ENCODE data around the gene CCDC188. TPM values are rescaled to one million over a fixed set of nuclear protein-coding genes. Genes with fewer than 3 reads are reported as not detected.

CCDC188 gene
- total and polyA plus RNA-seq, 9 of the 15 experiments (the other 6 are each of a cell fraction or from before 2014, with no cell fraction given), result not detected

DNA sequence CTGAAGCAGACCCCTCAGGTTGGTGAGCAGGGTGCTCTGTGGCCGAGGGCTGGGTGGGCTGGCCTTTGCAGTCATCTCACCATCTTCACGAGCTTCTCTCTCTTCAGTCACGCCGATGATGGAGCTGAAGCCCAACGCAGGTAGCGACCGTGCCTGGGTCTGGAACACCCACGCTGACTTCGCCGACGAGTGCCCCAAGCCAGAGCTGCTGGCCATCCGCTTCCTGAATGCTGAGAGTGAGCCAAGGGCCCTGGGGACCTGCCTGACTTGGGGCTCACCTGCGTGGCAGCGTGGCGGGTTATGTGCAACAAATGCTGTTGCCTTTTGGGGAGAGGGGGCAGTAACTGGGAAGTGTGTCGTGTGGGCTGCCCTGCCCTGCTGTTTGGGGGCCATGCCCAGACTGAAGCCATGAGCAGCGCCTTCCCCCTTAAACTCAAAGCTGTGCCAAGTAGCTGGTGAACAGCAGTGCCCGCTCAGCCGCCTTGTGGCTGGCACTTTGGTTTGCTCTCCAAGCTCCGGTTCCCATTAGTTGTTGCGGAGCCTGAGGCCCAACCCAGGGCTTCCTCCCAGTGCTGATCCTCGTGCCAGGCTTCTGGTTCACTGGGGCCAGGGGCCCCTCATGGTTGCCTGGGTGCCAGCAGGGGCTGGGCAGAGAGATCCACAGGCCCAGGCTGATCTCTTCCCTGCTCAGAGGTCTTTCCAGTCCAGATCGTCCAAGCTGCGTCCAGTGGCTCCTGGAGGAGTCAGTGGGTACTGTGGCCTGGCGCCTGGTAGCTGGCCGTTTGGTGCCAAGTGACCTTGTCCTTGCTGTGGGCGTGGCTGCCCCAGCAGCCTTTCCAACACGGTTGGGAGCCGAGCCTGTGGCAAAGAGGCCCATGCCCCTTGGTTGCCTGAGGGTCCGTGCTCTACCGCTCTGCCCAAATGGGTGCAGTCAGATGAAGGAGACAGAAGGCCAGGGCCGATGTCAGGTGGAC lies 25.4 kb downstream of the CCDC188 start (continued):
- TF ChIP-seq SETDB1 (IDR thresholded peaks at IDR 0.05; ENCODE audit: low read length) (peak; percentile 9), ZNF764 (CRISPR knock-in tag; IDR thresholded peaks at IDR 0.05; ENCODE audit: low read depth) (no peak), WHSC1 (IDR thresholded peaks at IDR 0.05; ENCODE audit: low read length) (peak; percentile 53), TEAD1 (CRISPR knock-in tag; IDR thresholded peaks at IDR 0.05) (0 out of 4 replicates have a peak, but pooled peaks of 1 of the 2 experiments have one; percentile 7), E2F3 (CRISPR knock-in tag; IDR thresholded peaks at IDR 0.05) (0 out of 2 replicates have a peak, but pooled peaks have one; percentile 8)
- TF ChIP-seq, protein P1, sequence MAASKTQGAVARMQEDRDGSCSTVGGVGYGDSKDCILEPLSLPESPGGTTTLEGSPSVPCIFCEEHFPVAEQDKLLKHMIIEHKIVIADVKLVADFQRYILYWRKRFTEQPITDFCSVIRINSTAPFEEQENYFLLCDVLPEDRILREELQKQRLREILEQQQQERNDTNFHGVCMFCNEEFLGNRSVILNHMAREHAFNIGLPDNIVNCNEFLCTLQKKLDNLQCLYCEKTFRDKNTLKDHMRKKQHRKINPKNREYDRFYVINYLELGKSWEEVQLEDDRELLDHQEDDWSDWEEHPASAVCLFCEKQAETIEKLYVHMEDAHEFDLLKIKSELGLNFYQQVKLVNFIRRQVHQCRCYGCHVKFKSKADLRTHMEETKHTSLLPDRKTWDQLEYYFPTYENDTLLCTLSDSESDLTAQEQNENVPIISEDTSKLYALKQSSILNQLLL (CRISPR knock-in tag; IDR thresholded peaks at IDR 0.05; ENCODE audit: borderline replicate concordance), result 0 out of 2 replicates have a peak, but pooled peaks have one; percentile 12
